GM20431 (cell line): ENCODE measurements around the gene DRAXIN.

Source experiments
- in situ Hi-C: fragments of 300-500 bp; cut with MseI, MboI; formaldehyde crosslinking; loops from one replicate; pipeline ENCODE4 v1.15.0; 2020; ENCODE audit warnings: low sequenced_read_pairs; ENCODE audit not compliant: unreplicated experiment

DRAXIN gene

DNA sequence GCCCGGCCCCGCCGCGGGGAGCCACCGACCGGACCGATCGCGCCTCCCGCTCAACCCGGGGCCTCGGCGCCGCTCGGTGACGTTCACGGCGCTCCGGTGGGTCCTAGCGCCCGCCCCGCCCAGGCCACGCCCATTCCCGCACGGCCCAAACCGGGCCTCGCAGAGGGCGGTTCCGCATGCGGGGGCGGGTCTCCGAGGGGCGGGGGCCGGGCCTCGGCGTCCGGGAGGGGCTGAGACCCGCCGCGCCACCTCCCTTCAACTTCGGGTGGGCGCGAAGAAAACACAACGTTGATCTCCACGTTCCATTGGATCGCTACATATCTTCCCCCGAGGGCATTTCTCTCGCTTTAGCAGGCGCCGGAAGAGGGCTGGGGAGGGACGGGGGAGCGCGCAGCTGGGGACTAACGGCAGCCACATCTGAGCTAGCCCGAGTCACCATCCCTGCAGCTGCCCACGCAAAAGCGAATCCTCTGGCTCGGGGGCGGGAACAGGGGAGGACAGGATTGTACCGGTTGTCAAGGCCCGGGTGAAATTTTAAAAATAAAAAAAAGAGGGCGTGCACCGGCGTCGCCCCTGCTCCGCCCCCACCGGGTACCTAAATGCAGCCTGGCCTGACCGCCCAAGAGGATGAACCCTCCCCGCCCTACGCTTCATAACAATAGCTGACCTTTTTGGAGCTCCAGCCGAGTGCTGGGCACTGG, 10.3 kb upstream of the DRAXIN start, which contains the start of gene MAD2L2:
MAD2L2 (minus strand) TSS at position 78 of the 701 bp plus-strand sequence. CDS start 547 bp downstream, outside the sequence.
- in situ Hi-C loops = no loop called here

GRCh38 chr1:11682287-11682771, 9.2 kb upstream of the DRAXIN start:
- in situ Hi-C loops = no loop called here

GRCh38 chr1:11682799-11683198, 8.7 kb upstream of the DRAXIN start:
- in situ Hi-C loops = no loop called here

DNA sequence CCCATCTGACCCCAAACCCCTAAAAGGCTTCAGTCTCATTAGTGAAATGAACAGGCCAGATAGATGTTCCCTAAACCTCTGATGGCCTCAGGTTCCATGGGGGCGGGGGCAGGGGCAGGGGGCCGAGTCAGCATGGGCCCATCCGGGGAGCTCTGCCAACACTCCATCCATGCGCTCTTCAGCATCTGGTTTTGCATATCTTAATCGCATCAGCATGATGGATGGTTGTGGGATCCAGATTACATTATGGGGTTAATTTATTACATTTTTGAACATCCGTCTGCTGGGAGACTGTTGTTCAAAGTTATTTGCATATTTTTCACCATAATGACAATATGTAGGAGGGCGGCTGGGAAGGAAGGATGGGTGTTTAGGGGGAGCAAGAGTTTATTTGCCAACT, 7.4 kb upstream of the DRAXIN start:
- in situ Hi-C loops = no loop called here

GRCh38 chr1:11685210-11685752, 6.2 kb upstream of the DRAXIN start:
- in situ Hi-C loops = no loop called here

- in situ Hi-C loops = no loop called here
Observed at GRCh38 chr1:11688506-11688905, 3.0 kb upstream of the DRAXIN start.

DNA sequence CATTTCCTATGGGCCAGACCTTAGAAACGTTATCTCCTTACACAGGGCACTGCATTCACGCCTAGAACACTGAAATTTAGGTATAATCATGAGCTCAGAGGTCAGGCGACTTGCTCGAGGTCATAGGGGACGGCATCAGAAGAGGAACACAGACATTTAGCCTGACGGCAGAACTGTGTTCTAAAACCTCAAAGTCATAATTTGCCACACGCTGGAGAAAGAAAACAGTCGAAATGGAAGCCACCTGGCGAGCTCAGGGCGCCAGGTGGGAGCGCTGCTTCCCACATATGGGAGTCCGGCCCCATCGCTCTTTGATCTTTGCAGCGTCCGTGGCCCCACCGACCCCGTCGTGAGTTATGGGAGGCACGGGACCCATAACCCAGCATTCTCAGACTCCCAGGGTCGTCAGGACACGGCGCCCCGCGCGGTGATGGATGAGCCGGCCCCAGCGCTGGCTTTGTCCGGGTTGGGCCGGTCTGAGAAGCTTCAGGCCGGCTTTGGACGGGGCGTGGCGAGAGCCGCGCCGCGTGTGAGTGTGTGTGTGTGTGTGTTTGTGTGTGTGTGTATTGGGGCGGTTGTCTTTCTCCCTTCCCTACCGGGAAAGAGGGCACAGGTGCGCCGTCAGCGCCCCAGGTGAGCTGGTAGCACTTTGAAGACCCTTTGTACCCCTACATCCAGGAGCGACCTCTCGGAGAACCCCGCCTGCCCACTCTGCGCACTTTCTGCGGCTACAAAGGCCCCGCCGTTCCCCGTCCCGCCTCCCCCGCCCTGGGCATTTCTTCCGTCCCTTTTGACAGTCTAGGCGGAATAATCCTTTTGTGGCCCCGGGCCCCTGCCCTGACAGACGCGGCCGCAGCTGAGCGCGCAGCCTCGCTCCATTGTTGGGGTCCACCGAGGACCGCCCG, 861 bp upstream of the DRAXIN start:
- in situ Hi-C loops = no loop called here

DNA sequence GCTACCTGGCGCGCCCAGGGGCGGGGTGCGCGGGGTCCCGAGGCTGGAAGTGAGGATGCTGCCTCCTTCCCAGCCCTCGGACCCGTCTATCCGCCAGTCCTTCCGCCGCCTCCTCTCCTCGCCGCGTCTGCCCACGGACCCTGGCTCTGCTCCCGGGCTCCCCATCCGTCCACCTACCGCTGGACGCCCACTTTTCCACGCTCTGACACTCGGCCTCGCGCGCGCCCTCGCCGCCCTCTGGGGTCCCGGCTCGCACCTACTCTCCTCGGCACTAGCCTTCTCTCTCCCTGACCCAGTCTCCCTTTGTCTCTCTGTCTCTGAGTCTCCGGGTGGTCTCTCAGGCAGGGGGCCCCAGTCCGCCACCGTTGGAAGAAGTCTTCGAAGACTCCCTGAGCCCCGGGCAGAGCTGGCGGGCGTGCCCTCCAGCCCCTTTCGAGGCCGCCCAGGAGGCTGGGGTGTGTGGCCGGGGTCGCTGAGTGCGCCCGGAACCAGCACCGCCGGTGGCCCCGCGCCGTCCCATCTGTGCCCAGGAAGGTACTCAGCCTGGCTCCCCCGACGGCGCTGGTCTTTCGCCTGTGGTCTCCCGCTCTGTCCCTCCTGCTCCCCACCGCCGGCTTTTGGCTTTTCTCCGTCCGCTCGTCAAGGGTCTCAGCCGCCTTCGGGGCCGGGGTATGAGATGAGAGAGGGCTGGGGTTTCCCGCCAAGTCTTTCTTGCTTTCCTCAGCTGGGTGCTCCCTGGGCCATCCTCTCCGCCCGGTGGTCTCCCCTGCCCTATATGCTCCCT, 610 bp downstream of the DRAXIN start:
- in situ Hi-C loops = no loop called here

DNA sequence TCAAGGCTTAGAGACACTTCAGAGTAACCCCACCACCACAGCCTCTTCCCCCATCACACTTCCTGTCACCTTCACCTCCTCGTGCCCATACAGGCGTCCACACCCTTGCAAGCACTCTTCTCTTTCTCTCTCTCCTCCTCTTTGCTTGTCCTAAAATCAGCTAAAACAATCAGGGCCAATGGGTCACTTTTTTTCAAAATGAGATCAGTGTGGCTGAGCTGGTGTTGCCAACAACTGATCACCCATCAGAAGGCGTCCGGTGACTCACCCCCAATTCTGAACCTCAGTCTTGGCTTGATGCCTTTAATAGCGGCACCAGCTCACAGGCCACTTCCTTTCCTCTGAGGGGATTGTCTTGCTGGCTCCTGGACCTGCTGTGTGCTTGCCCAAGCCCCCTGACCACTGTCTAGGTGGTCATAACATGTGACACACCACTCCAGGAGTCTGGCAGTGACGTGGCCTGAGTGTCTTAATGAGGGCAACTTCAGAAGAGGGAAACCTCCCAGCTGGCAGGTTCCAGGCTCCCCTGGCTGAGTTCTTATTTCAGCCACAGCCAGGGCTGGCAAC, 1.6 kb downstream of the DRAXIN start:
- in situ Hi-C loops = no loop called here

DNA sequence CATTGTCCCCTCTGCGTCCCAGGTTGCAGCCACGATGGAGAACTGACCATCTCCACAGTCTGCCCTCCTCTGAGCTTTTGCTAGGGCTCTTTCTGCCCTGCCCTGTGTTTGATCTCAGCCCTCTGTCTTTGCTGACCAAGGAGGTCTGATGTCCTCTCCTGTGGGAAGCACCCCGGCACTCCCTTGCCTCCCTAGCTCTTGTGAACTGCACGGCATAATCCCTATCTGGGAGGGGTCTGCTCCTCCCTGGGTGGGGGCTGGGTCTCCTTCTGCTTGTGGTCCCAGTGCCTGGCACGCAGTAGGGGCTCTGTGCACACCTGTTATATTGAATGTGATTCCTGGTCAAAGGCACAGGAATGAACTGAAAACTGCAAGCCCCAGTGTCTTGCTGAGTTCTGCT, 2.4 kb downstream of the DRAXIN start:
- in situ Hi-C loops = no loop called here

GRCh38 chr1:11695861-11696260, 4.4 kb downstream of the DRAXIN start:
- in situ Hi-C loops = no loop called here

- in situ Hi-C loops = no loop called here
Observed at GRCh38 chr1:11697188-11697892, 5.8 kb downstream of the DRAXIN start.

GRCh38 chr1:11697893-11698210, 6.3 kb downstream of the DRAXIN start:
- in situ Hi-C loops = no loop called here

- in situ Hi-C loops = no loop called here
Observed at GRCh38 chr1:11700601-11701467, 9.3 kb downstream of the DRAXIN start.

DNA sequence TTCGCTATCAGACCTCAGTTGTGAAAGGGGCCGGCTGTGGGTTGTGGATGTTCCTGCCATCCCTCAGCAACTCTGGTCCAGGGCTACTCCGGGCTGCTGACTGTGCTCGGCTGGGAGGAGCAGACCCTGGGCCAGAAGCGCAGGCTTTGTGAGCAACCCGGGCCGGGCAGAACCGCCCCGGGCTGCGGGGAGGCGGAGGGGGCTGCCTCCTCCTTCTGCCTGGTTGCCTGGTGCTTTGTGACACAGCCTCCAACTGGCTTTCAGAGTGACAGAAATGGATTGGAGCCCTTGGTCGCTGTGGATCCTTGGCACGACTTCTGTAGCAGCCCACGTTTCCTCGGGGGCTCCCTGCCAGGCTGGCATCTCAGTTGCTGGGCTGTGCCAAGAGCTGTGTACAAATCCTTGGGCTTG, 10.0 kb downstream of the DRAXIN start:
- in situ Hi-C loops = no loop called here

- in situ Hi-C loops = no loop called here
Observed at GRCh38 chr1:11701981-11702803, 10.7 kb downstream of the DRAXIN start.

GRCh38 chr1:11703357-11704193, 12.1 kb downstream of the DRAXIN start:
- in situ Hi-C loops = no loop called here
